HG02938 (cell line): ENCODE measurements around the gene ARHGAP32.
"Not testable (repeated sequence)": the region's sequence is repeated elsewhere in the genome, so short reads cannot be mapped to it uniquely, and the experiment has no call there.

Experiments
- ATAC-seq: cut with Tn5 transposase; IDR thresholded peaks from one replicate; pipeline ENCODE4 v1.9.1; 2021; ENCODE audit warnings: mild to moderate bottlenecking, moderate library complexity; ENCODE audit not compliant: unreplicated experiment

The ARHGAP32 gene

GRCh38 chr11:129041611-129042018, 150.5 kb downstream of the ARHGAP32 start:
- ATAC-seq: no peak

- ATAC-seq: no peak
These were observed 151.2 kb downstream of the ARHGAP32 start for GRCh38 chr11:129040934-129041333.

DNA sequence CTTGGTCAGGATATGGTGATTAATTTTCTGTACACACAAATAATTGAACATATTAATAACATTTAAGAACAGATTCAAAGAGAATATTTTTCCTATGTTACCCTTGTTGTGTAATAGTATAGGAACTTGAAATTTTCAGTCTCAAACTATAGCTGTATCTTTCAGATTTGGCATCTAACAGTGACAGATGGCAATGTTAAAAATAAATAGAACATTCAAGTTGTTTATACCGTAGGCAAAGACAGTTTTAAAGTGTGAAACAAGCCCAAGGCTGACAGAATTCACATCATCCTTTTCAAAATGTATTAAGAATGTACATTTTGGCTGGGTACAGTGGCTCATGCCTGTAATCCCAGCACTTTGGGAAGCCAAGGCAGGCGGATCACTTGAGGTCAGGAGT, 156.9 kb downstream of the ARHGAP32 start:
- ATAC-seq: no peak

GRCh38 chr11:129034001-129034400, 158.1 kb downstream of the ARHGAP32 start:
- ATAC-seq: no peak

GRCh38 chr11:129023968-129024676, 168.0 kb downstream of the ARHGAP32 start:
- ATAC-seq: no peak

- no peak for ATAC-seq
These were observed 170.8 kb downstream of the ARHGAP32 start for GRCh38 chr11:129021295-129021694.

DNA sequence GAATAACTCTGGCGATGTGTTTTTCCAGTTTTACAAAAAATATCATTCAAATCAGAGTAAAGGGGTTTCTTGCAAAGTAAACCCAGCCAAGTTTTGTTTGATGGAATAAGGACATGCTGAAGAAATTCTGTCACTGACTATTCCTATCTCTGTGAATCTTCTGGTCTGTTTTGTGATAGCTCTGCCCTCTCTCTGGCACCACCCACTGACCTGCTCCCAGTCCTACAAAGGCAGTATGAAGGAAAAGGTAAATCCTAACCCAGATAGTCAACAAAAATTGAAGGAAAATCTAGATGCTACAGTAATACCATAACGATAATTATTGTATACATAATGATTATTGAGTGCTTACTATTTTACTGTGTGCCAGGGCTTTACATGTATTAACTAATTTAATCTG, 173.1 kb downstream of the ARHGAP32 start:
- no peak for ATAC-seq

- no peak for ATAC-seq
These were observed 174.0 kb downstream of the ARHGAP32 start for GRCh38 chr11:129018126-129018525.

- ATAC-seq: no peak
These were observed 178.2 kb downstream of the ARHGAP32 start for GRCh38 chr11:129013737-129014475.

- no peak for ATAC-seq
These were observed 179.2 kb downstream of the ARHGAP32 start for GRCh38 chr11:129012880-129013279.

DNA sequence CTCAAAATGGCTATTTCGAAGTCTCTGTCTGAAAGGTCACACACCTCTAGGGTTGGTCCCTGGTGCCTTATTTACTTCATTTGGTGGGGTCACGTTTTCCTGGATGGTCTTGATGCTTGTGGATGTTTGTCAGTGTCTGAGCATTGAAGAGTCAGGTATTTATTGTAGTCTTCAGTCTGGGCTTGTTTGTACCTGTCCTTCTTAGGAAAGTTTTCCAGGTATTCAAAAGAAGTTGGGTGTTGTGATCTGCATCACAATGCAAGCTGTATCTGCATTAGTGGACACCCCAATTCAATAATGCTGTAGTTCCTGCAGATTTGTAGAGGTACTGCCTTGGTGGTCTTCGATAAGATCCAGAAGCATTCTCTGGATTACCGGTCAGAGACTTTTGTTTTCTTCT, 186.0 kb downstream of the ARHGAP32 start:
- ATAC-seq: no peak

DNA sequence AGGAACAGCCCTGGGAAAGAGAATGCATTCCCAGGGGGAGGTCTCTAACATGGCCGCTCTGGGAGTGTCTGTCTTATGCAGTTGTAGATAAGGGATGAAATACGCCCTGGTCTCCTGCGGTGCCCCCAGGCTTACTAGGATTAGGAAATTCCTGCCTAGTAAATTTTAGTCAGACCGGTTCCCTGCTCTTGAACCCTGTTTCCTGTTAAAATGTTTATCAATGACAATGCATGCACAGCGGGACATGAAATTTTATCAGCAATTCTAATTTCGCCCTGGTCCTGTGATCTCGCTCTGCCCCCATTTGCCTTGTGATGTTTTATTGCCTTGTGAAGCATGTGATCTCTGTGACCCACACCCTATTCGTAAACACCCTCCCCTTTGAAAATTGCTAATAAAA, 193.0 kb downstream of the ARHGAP32 start:
- ATAC-seq: not testable (repeated sequence)

- ATAC-seq: no peak
These were observed 203.7 kb downstream of the ARHGAP32 start for GRCh38 chr11:128988242-128988970.

DNA sequence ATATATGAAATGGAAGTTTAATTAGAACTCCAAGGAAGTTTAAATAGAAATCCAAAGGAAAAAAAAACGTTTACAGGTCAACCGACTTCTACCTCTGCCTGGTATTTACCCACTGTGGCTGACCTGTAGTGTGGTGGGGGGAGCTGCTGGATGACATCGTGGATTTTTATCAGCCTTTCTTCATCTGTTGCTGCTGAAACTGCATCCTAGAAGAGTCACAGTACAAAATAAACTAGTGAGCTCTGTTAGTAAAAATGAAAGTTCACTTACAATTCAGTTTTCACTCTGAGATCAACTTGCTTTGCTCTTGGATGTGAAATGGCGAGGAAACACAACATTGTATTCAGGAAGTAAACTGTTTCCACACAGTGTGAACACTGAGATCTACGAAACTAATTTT, 206.2 kb downstream of the ARHGAP32 start:
- ATAC-seq: no peak

- no peak for ATAC-seq
These were observed 209.1 kb downstream of the ARHGAP32 start for GRCh38 chr11:128983023-128983422.

DNA sequence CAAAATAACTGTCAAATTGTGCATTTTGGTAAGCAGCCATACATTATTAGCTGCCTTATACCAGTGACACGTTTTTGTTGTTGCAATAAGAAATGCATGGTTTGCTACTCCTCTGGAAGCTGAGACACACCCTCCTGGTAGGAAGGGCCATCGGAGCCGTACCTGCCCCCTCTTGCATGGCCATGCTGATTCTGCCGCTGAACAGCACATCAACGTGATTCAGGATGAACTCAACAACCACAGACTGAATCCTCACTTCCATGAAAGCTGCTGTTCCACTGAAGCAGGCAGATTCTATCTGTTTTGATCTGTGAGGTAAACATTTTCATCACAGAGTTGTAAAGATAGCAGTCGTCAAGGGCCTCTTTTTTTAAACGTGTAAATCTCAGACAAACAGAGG, 210.9 kb downstream of the ARHGAP32 start:
- ATAC-seq: no peak

DNA sequence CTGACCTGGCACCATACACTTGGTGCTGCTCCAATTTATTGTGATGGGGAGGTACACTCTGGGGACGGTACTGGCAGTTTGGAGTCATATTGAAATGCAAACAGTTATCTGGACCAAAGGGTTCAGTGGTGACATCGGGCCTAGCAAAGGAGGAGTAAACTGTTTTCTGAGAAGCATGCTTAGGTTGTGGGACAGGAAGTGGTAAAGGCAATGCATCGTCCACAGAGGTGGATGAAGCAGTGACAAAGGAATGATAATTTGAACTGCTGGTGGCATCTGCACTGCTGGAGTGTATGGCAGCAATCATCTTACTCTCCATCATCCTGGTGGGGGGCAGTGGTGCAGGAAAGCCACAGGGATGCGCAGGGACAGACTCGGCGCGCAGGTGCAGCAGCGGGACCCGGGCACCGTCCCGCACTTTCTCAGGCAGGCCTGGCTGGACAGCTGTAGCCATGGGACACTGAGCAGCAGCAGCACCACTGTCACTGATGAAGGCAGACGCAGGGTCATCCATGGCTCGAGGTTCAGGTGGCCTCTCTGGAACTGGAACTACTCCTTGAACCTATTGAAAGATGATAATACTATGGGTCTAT, 221.4 kb downstream of the ARHGAP32 start:
- no peak for ATAC-seq

DNA sequence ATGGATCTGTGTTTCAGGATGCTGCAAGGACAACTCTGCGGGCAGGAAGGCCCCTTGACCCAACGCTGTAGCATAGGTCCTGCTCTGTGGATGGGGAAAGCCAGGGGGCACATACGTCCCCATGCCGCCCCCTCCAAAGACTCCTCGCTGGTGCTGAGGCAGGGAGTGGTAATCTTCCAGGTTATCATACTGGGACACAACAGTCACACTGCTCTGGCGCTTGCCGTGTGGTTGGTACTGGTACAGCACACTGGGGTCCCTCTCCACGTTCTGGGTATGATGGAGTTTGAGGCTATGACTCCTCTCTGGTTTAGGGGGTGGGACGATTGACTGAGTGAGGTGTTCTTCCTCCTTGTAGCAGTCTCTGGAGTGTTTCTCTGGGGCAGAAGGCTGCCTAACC, 223.2 kb downstream of the ARHGAP32 start:
- ATAC-seq: no peak

DNA sequence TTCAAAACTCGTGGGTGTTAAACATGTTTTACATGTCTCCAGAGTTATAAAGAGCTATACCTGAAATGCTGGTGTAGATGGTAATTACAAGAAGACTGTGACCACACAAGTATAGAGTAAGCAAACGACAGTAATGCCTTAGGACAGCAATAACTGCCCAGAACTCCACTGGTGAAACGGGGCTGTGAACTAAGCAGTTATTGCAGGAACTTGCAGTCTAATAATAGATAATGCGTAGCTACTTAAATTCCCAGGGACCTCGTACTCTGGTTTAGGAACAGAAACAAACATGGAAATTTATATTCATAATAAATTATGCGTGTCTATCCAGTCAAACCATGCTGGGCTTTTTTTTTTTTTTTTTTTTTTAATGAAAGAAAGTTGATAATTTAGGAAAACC, 224.5 kb downstream of the ARHGAP32 start:
- no peak for ATAC-seq

- ATAC-seq: peak; percentile 96
These were observed 226.6 kb downstream of the ARHGAP32 start for GRCh38 chr11:128965485-128965884.

GRCh38 chr11:128964463-128964930, 227.6 kb downstream of the ARHGAP32 start:
- no peak for ATAC-seq
